SK-N-SH (cell line): ENCODE measurements around the gene MAGI3. TPM values are rescaled to one million over a fixed set of nuclear protein-coding genes. Genes with fewer than 3 reads are reported as not detected.

Experiments
- CTCF ChIA-PET: fragments of 300-600, 350-600 bp; formaldehyde crosslinking; extraction: SDS; loops from one replicate; lab custom pipeline; 2021; lab: Yijun Ruan, JAX
- POLR2A ChIA-PET: fragments of 350-600 bp; sonication (Branson Sonifier 250); formaldehyde crosslinking; extraction: SDS; loops from one replicate; lab custom pipeline; 2020; ENCODE audit warnings: antibody characterized with exemption, inconsistent platforms; lab: Yijun Ruan, JAX
- DNase-seq: peaks from one replicate; pipeline ENCODE4 v3.0.0; 2012
- H2AFZ ChIP-seq: fragments of 200-600 bp; sonication (generic); 2 replicates; pipeline ENCODE4 v1.8.1; 2016; ENCODE audit warnings: antibody characterized with exemption, mild to moderate bottlenecking, low read depth
- H3F3A ChIP-seq: fragments of 200-600 bp; sonication (generic); replicated peaks from 2 replicates; pipeline ENCODE3; 2016; ENCODE audit warnings: antibody characterized with exemption, mild to moderate bottlenecking; ENCODE audit not compliant: insufficient read depth
- H3K27ac ChIP-seq, 2 experiments: fragments of 200-500 bp in 1 of 2; fragments of 200-600 bp in 1 of 2; sonication (Bioruptor generic) in 1 of 2; sonication (generic), shearing (Covaris generic) in 1 of 2; 2 replicates each; pipeline versions ENCODE4 v1.5.1 to v1.6.1; 2014 to 2016; ENCODE audit warnings: low read depth in 2 of 2, inconsistent platforms in 1 of 2, low read length in 1 of 2, mild to moderate bottlenecking in 1 of 2, mixed read lengths in 1 of 2
- H3K27me3 ChIP-seq: fragments of 200-600 bp; sonication (generic), shearing (Covaris generic); 2 replicates; pipeline ENCODE4 v1.6.1; 2016; ENCODE audit warnings: mixed run types; ENCODE audit not compliant: insufficient read depth
- H3K36me3 ChIP-seq, 2 experiments: fragments of 200-500 bp in 1 of 2; fragments of 200-600 bp in 1 of 2; sonication (Bioruptor generic) in 1 of 2; sonication (generic) in 1 of 2; replicated peaks in 1 of 2; 2 replicates each; pipeline versions ENCODE3 to v1.5.1; 2014 to 2016; ENCODE audit warnings: low read length in 1 of 2, mild to moderate bottlenecking in 1 of 2; ENCODE audit not compliant: insufficient read depth in 2 of 2, control insufficient read depth in 1 of 2
- H3K4me1 ChIP-seq, 2 experiments: fragments of 200-500 bp in 1 of 2; fragments of 200-600 bp in 1 of 2; sonication (Bioruptor generic) in 1 of 2; sonication (generic), shearing (Covaris generic) in 1 of 2; 2 replicates each; pipeline versions ENCODE4 v1.5.1 to v1.6.1; 2014 to 2016; ENCODE audit warnings: low read depth in 1 of 2, low read length in 1 of 2, mixed run types in 1 of 2; ENCODE audit not compliant: insufficient read depth in 2 of 2, control insufficient read depth in 1 of 2
- H3K4me2 ChIP-seq: fragments of 200-600 bp; sonication (generic), shearing (Covaris generic); 2 replicates; pipeline ENCODE4 v1.6.1; 2017; ENCODE audit warnings: mixed run types
- H3K4me3 ChIP-seq, 2 experiments: fragments of 200-500 bp in 1 of 2; fragments of 200-600 bp in 1 of 2; sonication (Bioruptor generic) in 1 of 2; sonication (generic), shearing (Covaris generic) in 1 of 2; 2 replicates each; pipeline versions ENCODE4 v1.5.1 to v1.8.1; 2014 to 2016; ENCODE audit warnings: low read depth in 2 of 2, inconsistent platforms in 1 of 2, low read length in 1 of 2, mild to moderate bottlenecking in 1 of 2, mixed read lengths in 1 of 2, moderate library complexity in 1 of 2
- H3K79me2 ChIP-seq: fragments of 200-600 bp; sonication (generic); 2 replicates; pipeline ENCODE4 v1.8.1; 2017; ENCODE audit warnings: mild to moderate bottlenecking; ENCODE audit not compliant: insufficient read depth
- H3K9ac ChIP-seq: fragments of 200-600 bp; sonication (generic); 2 replicates; pipeline ENCODE4 v1.6.1; 2017; ENCODE audit warnings: mixed run types
- H3K9me2 ChIP-seq: fragments of 200-600 bp; sonication (generic); 2 replicates; pipeline ENCODE4 v1.6.1; 2017; ENCODE audit warnings: mixed run types
- H3K9me3 ChIP-seq: fragments of 200-600 bp; sonication (generic); 2 replicates; pipeline ENCODE4 v1.6.1; 2017; ENCODE audit warnings: mixed run types, mild to moderate bottlenecking, moderate library complexity
- H4K20me1 ChIP-seq: fragments of 200-600 bp; sonication (generic); 2 replicates; pipeline ENCODE4 v1.6.1; 2017; ENCODE audit warnings: mild to moderate bottlenecking, mixed run types; ENCODE audit not compliant: insufficient read depth
- CTCF ChIP-seq: fragments of 200-600 bp; sonication (generic); IDR thresholded peaks from 2 replicates; pipeline ENCODE4 v1.6.1; 2017; ENCODE audit warnings: antibody characterized with exemption, mild to moderate bottlenecking, moderate library complexity
- ELF1 ChIP-seq: IDR thresholded peaks from 2 replicates; pipeline ENCODE4 v1.4.0; 2012
- EP300 ChIP-seq, 2 experiments: IDR thresholded peaks; 2 replicates each; pipeline versions ENCODE4 v1.4.0 to v1.6.1; 2012; ENCODE audit warnings: borderline replicate concordance in 1 of 2, low read depth in 1 of 2, low read length in 1 of 2
- EZH2phosphoT487 ChIP-seq: fragments of 200-600 bp; sonication (generic); IDR thresholded peaks from 2 replicates; pipeline ENCODE4 v1.6.1; 2017; ENCODE audit warnings: low read depth, mixed run types, mild to moderate bottlenecking, antibody characterized with exemption, moderate library complexity, borderline replicate concordance
- FOXJ3 ChIP-seq: sonication (generic); formaldehyde crosslinking; IDR thresholded peaks from 2 replicates; pipeline ENCODE4 v1.5.1; 2020; ENCODE audit warnings: mild to moderate bottlenecking, missing genetic modification reagents
- FOXM1 ChIP-seq: IDR thresholded peaks from 2 replicates; pipeline ENCODE4 v1.4.0; 2012; ENCODE audit warnings: low read depth, mild to moderate bottlenecking
- GATA2 ChIP-seq: sonication (generic); formaldehyde crosslinking; IDR thresholded peaks from 2 replicates; pipeline ENCODE4 v1.5.0; 2020; ENCODE audit warnings: mild to moderate bottlenecking, missing genetic modification reagents
- JUND ChIP-seq: IDR thresholded peaks from 2 replicates; pipeline ENCODE4 v1.4.0; 2012
- POLR2AphosphoS5 ChIP-seq: IDR thresholded peaks from 2 replicates; pipeline ENCODE4 v1.6.1; 2012; ENCODE audit warnings: low read depth, low read length
- RXRA ChIP-seq: IDR thresholded peaks from 2 replicates; pipeline ENCODE4 v1.4.0; 2012; ENCODE audit warnings: low read depth, mild to moderate bottlenecking, borderline replicate concordance
- SIN3A ChIP-seq: IDR thresholded peaks from 2 replicates; pipeline ENCODE4 v1.6.1; 2012; ENCODE audit warnings: low read depth, mild to moderate bottlenecking, low read length, moderate library complexity, borderline replicate concordance
- TCF12 ChIP-seq: IDR thresholded peaks from 2 replicates; pipeline ENCODE4 v1.4.0; 2012
- TEAD4 ChIP-seq: IDR thresholded peaks from 2 replicates; pipeline ENCODE4 v1.4.0; 2012; ENCODE audit warnings: mild to moderate bottlenecking, borderline replicate concordance; ENCODE audit not compliant: insufficient read depth
- ZBTB33 ChIP-seq: IDR thresholded peaks from 2 replicates; pipeline ENCODE4 v1.4.0; 2012; ENCODE audit warnings: low read depth, borderline replicate concordance
- WGBS: methylation state at CpG from one replicate; pipeline ENCODE4 v1.1.6; 2017; ENCODE audit warnings: low lambda C conversion rate; 5-methylcytosine and 5-hydroxymethylcytosine counted together
- polyA plus RNA-seq, 3 experiments: library from polyadenylated mRNA; depleted of rRNA; stranded (reverse); fragments of >200 nt; gene quantifications; 2 replicates each; pipeline ENCODE4 v1.2.3, GENCODE V29; 2012
- TF ChIP-seq, protein P1 (sequence below): IDR thresholded peaks from 2 replicates; pipeline ENCODE4 v1.4.0; 2012; ENCODE audit warnings: low read depth

MAGI3 gene
- polyA plus RNA-seq, 1 of the 3 experiments (the other 2 are of a cell fraction), result 2.9 TPM

DNA sequence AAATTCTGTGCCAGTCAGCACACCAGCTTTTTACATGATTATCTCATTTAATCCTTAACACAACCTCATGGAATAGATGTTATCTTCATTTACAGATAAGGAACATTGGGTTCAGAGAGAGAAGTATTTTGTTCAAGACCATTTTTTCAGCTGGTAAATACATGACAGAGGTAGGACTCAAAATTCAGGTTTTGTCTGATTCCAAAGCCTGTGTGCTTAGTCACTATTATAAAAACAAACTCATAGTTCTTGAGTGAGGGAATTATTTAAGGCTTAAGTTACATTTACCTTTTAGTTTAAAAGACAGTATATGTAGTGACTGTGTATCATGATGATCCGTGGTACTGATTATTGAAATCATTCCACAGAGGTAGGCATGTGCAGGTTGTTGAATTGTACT lies 125.2 kb downstream of the MAGI3 start:
- Histone ChIP-seq H3K36me3 (peaks cover 0 to 4% of the 10 kb centered on the region in 2 experiments), H3K27me3 (no peaks in the 10 kb centered on the region), H3K9me2 (no peaks in the 10 kb centered on the region), H3K4me1 (peaks cover 0 to 8% of the 10 kb centered on the region in 2 experiments; a peak in 3 of 4 replicates), H3F3A (peaks cover 13% of the 10 kb centered on the region), H2AFZ (no peak overlapping the region), H3K9ac (no peak overlapping the region), H4K20me1 (no peaks in the 10 kb centered on the region), H3K4me2 (no peak overlapping the region), H3K79me2 (peaks cover 47% of the 10 kb centered on the region), H3K9me3 (0 out of 2 replicates have a peak, but pooled peaks cover 4% of the 10 kb centered on the region), H3K27ac (peak overlapping the region in 1 of 2 experiments; percentile 16; a peak in 1 of 4 replicates), H3K4me3 (no peak overlapping the region)
- TF ChIP-seq FOXM1, result no peak
- TF ChIP-seq, protein P1, sequence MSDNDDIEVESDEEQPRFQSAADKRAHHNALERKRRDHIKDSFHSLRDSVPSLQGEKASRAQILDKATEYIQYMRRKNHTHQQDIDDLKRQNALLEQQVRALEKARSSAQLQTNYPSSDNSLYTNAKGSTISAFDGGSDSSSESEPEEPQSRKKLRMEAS, result no peak
- TF ChIP-seq SIN3A, result no peak
- TF ChIP-seq RXRA, result no peak
- TF ChIP-seq ZBTB33, result no peak
- TF ChIP-seq GATA2, result 0 out of 2 replicates have a peak, but pooled peaks have one; percentile 9
- no peak for TF ChIP-seq ELF1
- TF ChIP-seq JUND, result no peak
- TF ChIP-seq TCF12, result no peak
- TF ChIP-seq EP300 (IDR thresholded peaks at IDR 0.05; ENCODE audit: borderline replicate concordance in 1 of 2, low read depth in 1 of 2, low read length in 1 of 2), result 0 out of 4 replicates have a peak, but pooled peaks of 1 of the 2 experiments have one; percentile 5
- no peak for TF ChIP-seq CTCF
- no peak for TF ChIP-seq FOXJ3 (CRISPR knock-in tag)
- TF ChIP-seq TEAD4, result no peak
- no peak for TF ChIP-seq POLR2AphosphoS5
- WGBS, result 95% methylated on average over 1 of the region's 1 CpG
- ChIA-PET CTCF (no interaction called here), POLR2A (no interaction called here)
- no peak for DNase-seq

DNA sequence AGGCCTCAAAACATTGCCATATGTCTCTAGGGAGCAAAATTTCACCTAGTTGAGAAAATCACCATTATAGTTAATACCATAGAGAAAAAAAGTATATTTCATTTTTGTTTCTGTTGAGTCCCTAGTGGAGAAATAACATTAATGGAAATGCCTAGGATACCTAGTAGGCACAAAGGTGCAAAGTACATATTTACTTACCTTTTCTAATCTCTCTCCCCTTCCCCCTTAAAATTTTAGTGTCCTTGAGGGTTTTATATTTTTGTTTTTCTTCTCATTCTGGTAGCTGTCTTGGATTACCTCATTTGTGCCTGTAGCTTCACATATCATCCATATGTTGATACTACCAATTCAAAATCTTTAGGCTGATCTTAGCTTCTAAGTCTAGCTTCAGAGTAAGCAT lies 127.0 kb downstream of the MAGI3 start:
- no peak overlapping the region for H3K9ac ChIP-seq
- H3K36me3 ChIP-seq, result no peaks in the 10 kb centered on the region
- TF ChIP-seq ZBTB33 (no peak), EZH2phosphoT487 (no peak)
- H3K4me1 ChIP-seq, result peaks cover 0 to 8% of the 10 kb centered on the region in 2 experiments; a peak in 3 of 4 replicates
- H3K79me2 ChIP-seq, result peaks cover 48% of the 10 kb centered on the region
- no peak overlapping the region for H3K4me3 ChIP-seq
- no peak overlapping the region for H2AFZ ChIP-seq
- no peaks in the 10 kb centered on the region for H3K27me3 ChIP-seq
- H3K4me2 ChIP-seq, result no peak overlapping the region
- H3K9me2 ChIP-seq, result no peaks in the 10 kb centered on the region
- H3K27ac ChIP-seq, result peak overlapping the region in 1 of 2 experiments; percentile 53; a peak in 1 of 4 replicates
- POLR2A ChIA-PET, result no interaction called here
- H3K9me3 ChIP-seq, result no peaks in the 10 kb centered on the region
- no peaks in the 10 kb centered on the region for H4K20me1 ChIP-seq
- peaks cover 13% of the 10 kb centered on the region for H3F3A ChIP-seq
- DNase-seq, result no peak
- CTCF ChIA-PET, result interaction anchor here (0.9 kb wide), 1 partner anchor 28 kb away, joined by 3 read pairs; no protein-coding TSS in a partner anchor
